Measurements from ENCODE around the gene RNASE4. TPM values are rescaled to one million over a fixed set of nuclear protein-coding genes. Genes with fewer than 3 reads are reported as not detected.

RNASE4 gene
- total RNA-seq, 1 donor from 2014 or later = 1.7 TPM

GRCh38 chr14:20742132-20742531 lies 57.8 kb downstream of the RNASE4 start:
- no peak overlapping the region for H3K27ac Mint-ChIP-seq (ENCODE audit: unreplicated experiment)
- no peak for DNase-seq
- no peak for TF ChIP-seq CTCF (IDR thresholded peaks at IDR 0.05; ENCODE audit: partially characterized antibody, unreplicated experiment)
- H3K27me3 Mint-ChIP-seq (ENCODE audit: unreplicated experiment) = no peaks in the 10 kb centered on the region
- no peaks in the 10 kb centered on the region for H3K36me3 Mint-ChIP-seq (ENCODE audit: unreplicated experiment)
- H3K4me1 Mint-ChIP-seq (ENCODE audit: low read depth, unreplicated experiment) = peaks cover 1% of the 10 kb centered on the region
- H3K9me3 Mint-ChIP-seq (ENCODE audit: unreplicated experiment) = peaks cover 1% of the 10 kb centered on the region
- H3K4me3 Mint-ChIP-seq (ENCODE audit: unreplicated experiment) = no peak overlapping the region

GRCh38 chr14:20743556-20743955 lies 59.2 kb downstream of the RNASE4 start:
- no peak for TF ChIP-seq CTCF (IDR thresholded peaks at IDR 0.05; ENCODE audit: partially characterized antibody, unreplicated experiment)
- H3K4me1 Mint-ChIP-seq (ENCODE audit: low read depth, unreplicated experiment) = peaks cover 1% of the 10 kb centered on the region
- no peak overlapping the region for H3K4me3 Mint-ChIP-seq (ENCODE audit: unreplicated experiment)
- H3K27ac Mint-ChIP-seq (ENCODE audit: unreplicated experiment) = no peak overlapping the region
- no peaks in the 10 kb centered on the region for H3K27me3 Mint-ChIP-seq (ENCODE audit: unreplicated experiment)
- no peaks in the 10 kb centered on the region for H3K36me3 Mint-ChIP-seq (ENCODE audit: unreplicated experiment)
- H3K9me3 Mint-ChIP-seq (ENCODE audit: unreplicated experiment) = peaks cover 1% of the 10 kb centered on the region
- DNase-seq = no peak

- DNase-seq = no peak
- Mint-ChIP-seq H3K4me1 (ENCODE audit: low read depth, unreplicated experiment) (peaks cover 1% of the 10 kb centered on the region), H3K27ac (ENCODE audit: unreplicated experiment) (no peak within 1 kb of the TSS), H3K9me3 (ENCODE audit: unreplicated experiment) (peaks cover 1% of the 10 kb centered on the region), H3K36me3 (ENCODE audit: unreplicated experiment) (no peaks in the 10 kb centered on the region), H3K27me3 (ENCODE audit: unreplicated experiment) (no peaks in the 10 kb centered on the region), H3K4me3 (ENCODE audit: unreplicated experiment) (no peak within 1 kb of the TSS)
- TF ChIP-seq CTCF (IDR thresholded peaks at IDR 0.05; ENCODE audit: partially characterized antibody, unreplicated experiment) = no peak
Measured at GRCh38 chr14:20745571-20746358, 61.4 kb downstream of the RNASE4 start, which contains the start of gene EDDM3A. Gene EDDM3A, plus strand, starts transcription at chr14:20745887. Its CDS starts 1,694 bp downstream, at chr14:20747581.

- Mint-ChIP-seq H3K4me1 (ENCODE audit: low read depth, unreplicated experiment) (peaks cover 1% of the 10 kb centered on the region), H3K36me3 (ENCODE audit: unreplicated experiment) (peaks cover under 1% of the 10 kb centered on the region), H3K27ac (ENCODE audit: unreplicated experiment) (no peak overlapping the region), H3K27me3 (ENCODE audit: unreplicated experiment) (no peaks in the 10 kb centered on the region), H3K4me3 (ENCODE audit: unreplicated experiment) (no peak overlapping the region), H3K9me3 (ENCODE audit: unreplicated experiment) (peaks cover 4% of the 10 kb centered on the region)
- no peak for TF ChIP-seq CTCF (IDR thresholded peaks at IDR 0.05; ENCODE audit: partially characterized antibody, unreplicated experiment)
- DNase-seq = no peak
Measured at GRCh38 chr14:20746566-20746965, 62.2 kb downstream of the RNASE4 start.

- H3K4me3 Mint-ChIP-seq (ENCODE audit: unreplicated experiment) = no peak overlapping the region
- H3K9me3 Mint-ChIP-seq (ENCODE audit: unreplicated experiment) = peaks cover 12% of the 10 kb centered on the region
- H3K36me3 Mint-ChIP-seq (ENCODE audit: unreplicated experiment) = peaks cover 8% of the 10 kb centered on the region
- H3K27ac Mint-ChIP-seq (ENCODE audit: unreplicated experiment) = no peak overlapping the region
- H3K27me3 Mint-ChIP-seq (ENCODE audit: unreplicated experiment) = peaks cover 4% of the 10 kb centered on the region
- no peak for DNase-seq
- H3K4me1 Mint-ChIP-seq (ENCODE audit: low read depth, unreplicated experiment) = peaks cover 1% of the 10 kb centered on the region
- no peak for TF ChIP-seq CTCF (IDR thresholded peaks at IDR 0.05; ENCODE audit: partially characterized antibody, unreplicated experiment)
Measured at GRCh38 chr14:20748439-20748838, 64.1 kb downstream of the RNASE4 start.
